LHCN-M2 (cell line): ENCODE data around the gene MXI1. TPM values are rescaled to one million over a fixed set of nuclear protein-coding genes. Genes with fewer than 3 reads are reported as not detected.

Experiments used
- DNase-seq: peaks from one replicate; pipeline ENCODE4 v3.0.0-alpha.2; 2012; ENCODE audit warnings: low read depth
- total RNA-seq: library from RNA; depleted of rRNA; stranded (reverse); fragments of >200 nt; gene quantifications from 2 replicates; pipeline ENCODE4 v1.2.3, GENCODE V29; 2014

Gene MXI1
- total RNA-seq, 1 experiment from 2014 or later: 10.6 TPM

DNA sequence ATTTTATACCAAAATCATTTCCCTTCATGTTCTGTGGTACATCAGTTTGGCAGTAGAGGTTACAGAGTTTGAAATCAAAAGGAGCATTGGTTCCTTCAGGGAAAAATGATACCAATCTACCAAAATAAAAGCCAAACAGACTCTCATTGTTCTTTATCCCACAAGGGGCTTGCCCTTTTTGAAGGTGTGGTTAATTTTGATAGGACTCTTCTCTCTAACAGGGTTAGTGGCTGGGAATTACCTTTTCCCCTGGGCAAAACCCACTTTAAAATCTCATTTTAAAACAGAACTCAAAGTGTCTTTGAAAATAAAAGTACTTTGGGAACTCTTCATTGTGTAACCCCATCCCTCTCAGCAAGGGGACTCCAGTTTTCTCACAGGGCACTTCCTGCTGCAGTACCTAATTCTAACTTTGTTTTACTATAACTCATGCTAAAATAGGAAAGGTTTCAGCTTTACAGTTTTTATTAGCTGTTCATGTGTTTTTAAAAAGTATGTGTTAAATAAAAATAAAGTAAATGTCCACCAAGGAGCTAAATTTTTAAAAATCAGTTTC lies 66.7 kb downstream of the MXI1 start:
- no peak for DNase-seq

DNA sequence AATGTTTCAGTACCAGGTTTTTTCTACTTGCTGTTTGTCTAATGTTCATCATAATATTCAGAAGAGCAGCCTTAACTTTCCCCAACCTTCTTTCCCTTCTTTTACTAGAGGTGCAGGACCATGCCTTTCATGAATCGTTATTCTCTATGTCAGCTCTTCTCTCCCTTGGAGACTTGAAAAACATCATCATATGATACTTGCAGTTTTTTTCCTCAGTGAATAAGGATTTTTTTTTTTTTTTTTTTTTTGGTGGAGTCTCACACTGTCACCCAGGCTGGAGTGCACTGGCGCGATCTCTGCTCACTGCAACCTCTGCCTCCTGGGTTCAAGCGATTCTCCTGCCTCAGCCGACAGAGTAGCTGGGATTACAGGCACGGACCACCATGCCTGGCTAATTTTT lies 67.2 kb downstream of the MXI1 start:
- no peak for DNase-seq

GRCh38 chr10:110275128-110275729 lies 67.8 kb downstream of the MXI1 start:
- no peak for DNase-seq

DNA sequence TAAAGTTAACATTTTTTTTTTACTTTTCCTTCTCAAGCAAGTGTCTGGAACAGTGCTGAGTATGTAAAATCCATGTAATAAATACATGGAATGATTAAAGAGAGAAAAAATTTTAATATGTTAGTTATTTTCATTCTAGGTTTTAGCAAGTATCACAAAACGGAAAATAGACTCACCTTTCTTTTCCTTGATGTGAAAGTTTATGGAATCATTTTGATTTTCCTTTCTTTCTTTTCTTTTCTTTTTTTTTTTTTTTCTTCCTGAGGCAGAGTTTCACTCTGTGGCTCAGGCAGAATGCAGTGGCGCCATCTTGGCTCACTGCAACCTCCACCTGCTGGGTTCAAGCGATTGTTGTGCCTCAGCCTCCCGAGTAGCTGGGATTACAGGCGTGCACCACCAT lies 69.2 kb downstream of the MXI1 start:
- no peak for DNase-seq

DNA sequence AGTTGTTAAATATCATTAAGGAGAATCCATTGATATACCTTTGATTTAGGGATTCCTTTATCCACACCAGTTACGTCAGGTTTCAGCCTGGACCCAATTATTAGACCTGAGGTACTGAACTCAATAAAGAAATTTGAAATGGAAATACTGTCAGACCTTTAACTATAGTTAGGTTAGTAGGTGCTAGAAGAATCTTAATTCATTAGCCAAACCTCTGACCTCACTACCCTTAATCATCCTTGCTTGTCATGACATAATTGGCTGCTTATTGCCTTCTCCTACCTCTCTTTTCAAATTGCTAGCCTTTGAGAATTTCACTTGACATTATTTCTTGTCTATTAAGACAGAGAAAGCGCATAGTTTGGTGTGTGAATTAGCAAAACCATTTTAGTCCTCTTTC lies 70.2 kb downstream of the MXI1 start:
- no peak for DNase-seq

- no peak for DNase-seq
Observed at GRCh38 chr10:110278562-110279406, 71.4 kb downstream of the MXI1 start.

DNA sequence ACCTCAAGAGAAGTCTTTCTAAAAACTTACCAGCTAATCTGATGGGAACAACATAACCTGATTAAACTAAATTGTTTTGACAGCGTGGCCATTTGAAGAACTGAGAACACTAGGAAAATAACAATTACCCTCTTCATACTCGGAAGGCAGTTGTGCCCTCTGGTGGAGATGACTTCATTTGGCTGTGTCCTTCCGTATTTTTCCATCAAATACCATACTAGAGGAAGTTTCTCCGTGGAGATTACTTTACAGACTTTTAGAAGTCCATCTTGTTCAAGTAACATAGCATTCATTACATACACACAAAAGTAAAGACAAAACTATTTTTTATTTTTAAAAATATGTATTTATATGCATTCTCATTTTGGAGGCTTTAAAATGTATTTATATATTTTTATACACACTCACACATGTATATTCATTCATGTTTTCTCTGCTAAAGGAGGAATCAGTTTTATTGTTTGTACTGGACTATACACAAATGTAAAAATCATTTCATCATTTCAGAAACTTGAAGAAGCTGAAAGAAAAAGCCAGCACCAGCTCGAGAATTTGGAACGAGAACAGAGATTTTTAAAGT lies 72.1 kb downstream of the MXI1 start:
- DNase-seq: peak; percentile 63

DNA sequence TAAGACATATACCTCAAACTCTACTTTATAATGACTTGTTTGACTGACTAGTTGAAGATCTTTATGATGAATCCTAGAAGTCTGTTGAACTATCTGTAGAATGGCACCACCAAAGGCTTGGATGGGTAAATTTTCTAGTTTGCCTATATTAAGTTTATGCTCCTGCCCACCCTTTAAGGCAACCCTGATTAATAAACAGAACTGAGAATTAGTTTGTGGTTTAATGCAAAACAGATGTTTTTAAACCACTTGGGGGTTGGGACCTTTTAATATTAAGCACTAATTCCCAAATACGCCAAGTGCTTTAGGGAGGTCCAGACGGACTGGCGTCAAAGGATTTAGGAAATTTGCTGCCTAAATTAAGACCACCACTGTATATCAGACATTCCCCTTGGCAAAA lies 76.9 kb downstream of the MXI1 start:
- no peak for DNase-seq

DNA sequence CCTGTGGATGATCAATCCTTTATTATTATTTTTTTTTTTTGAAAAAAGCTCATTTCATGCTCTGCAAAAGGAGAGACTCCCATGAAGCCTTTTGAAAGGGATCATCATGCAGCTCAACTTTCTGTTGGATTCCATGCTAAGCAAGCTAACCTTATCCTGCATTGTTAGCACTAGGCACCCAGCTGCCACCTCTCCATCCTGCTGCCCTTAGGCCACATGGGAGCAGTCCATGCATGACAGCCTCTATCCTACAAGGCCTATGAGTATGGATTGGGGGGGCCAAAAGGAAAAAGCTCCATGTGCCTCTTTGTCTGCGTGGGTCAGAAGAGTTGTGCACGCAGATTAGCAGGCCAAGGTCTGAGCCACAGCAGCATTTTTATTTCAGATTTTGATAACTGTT lies 78.1 kb downstream of the MXI1 start:
- DNase-seq: no peak

DNA sequence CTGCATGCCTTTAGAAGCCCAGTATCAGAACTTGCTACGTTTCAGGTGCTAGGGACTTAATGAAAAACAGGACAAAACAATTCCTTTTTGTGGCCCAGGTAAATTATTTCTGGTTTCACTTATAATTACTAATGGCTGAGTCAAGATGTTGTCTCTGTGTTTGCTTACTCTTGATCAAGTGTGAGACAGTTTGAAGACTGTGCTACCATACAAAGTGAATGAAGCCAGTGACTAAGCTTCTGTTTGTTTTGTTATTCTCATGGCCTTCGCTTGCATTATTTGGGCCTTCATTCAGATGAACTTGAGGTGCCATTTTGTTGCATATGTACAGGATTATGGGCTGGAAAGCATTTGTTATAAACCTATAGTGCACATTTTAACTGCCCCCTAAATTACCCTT lies 79.4 kb downstream of the MXI1 start:
- DNase-seq: no peak

GRCh38 chr10:110296966-110297365 lies 89.6 kb downstream of the MXI1 start:
- DNase-seq: no peak

- DNase-seq: no peak
Observed at GRCh38 chr10:110300486-110300986, 93.1 kb downstream of the MXI1 start.

GRCh38 chr10:110303681-110304080 lies 96.3 kb downstream of the MXI1 start:
- DNase-seq: no peak

GRCh38 chr10:110304394-110304779 lies 97.0 kb downstream of the MXI1 start:
- no peak for DNase-seq

DNA sequence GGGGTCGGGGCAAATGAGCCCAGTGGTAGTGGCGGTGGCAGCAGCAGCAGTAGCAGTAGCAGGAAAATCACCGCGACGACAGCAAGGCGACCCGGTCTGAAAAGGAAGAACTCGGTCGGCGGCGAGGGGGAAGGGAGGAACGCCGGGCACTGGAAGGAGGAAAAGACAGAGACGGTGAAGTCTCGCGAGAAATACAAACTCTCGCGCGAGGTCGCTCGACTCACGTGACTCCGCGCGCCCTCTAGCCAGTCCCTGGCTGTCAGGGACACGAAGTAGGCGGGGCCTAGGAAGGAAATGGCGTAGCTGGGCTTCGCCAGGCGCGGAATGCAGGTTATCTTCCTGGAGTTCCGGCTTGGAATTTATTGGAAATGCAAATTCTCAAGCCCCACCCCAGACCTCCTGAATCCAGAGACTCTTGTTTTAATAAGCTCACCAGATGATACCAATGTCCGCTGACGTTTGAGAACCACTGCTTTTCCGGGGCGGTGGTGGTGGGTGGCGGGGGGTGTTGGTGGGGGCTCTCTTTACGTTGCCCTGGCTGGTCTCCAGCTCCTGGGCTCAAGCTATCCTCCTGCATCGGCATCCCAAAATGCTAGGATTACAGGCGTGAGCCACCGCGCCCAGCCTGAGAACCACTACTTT lies 97.5 kb downstream of the MXI1 start, which contains the start of gene SMNDC1:
Gene SMNDC1 (minus strand): TSS at position 141 of the 642 bp plus-strand sequence. CDS start 1,333 bp downstream, outside the sequence.
- DNase-seq: peak; percentile 98

DNA sequence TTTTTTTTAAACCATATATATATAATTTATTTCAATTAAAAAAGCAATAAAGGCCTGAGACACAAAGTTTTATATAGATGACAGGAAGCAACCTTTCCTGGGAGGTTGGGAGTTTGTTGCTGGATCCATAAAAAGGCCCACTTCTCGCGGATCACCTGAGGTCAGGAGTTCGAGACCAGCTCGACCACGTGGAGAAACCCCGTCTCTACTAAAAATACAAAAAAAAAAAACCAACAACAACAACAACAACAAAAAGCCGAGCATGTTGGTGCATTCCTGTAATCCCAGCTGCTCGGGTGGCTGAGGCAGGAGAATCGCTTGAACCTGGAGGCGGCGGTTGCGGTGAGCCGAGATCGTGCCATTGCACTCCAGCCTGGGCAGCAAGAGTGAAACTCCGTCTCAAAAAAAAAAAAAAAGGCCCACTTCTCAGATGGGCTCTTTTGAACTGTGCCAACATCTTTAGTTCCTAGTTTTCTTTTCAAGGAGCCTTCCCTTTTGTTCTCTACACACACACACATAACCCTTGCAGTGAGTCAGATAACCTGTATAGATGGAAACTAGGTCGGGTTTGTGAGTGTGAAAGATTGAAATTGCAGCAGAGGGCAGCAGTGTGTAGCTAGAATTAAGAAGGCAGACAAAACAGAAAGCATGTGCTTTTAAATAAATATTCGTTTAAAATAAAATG lies 98.5 kb downstream of the MXI1 start:
- DNase-seq: peak; percentile 90

GRCh38 chr10:110306452-110306768 lies 99.0 kb downstream of the MXI1 start:
- DNase-seq: no peak

GRCh38 chr10:110307805-110308204 lies 100.4 kb downstream of the MXI1 start:
- DNase-seq: no peak

- DNase-seq: no peak
Observed at GRCh38 chr10:110310741-110311140, 103.3 kb downstream of the MXI1 start.

- DNase-seq: peak; percentile 73
Observed at GRCh38 chr10:110311357-110311949, 104.0 kb downstream of the MXI1 start.

- no peak for DNase-seq
Observed at GRCh38 chr10:110312206-110312605, 104.8 kb downstream of the MXI1 start.
